K562 (cell line): ENCODE measurements around the gene CHMP4B. TPM values are rescaled to one million over a fixed set of nuclear protein-coding genes. Genes with fewer than 3 reads are reported as not detected.

Experiments
- EZH2 ChIP-seq: IDR thresholded peaks from 2 replicates; pipeline ENCODE4 v1.6.1; 2012; ENCODE audit warnings: low read depth, mild to moderate bottlenecking, inconsistent platforms, low read length, borderline replicate concordance
- KHSRP ChIP-seq: fragments of 450-650 bp; IDR thresholded peaks from 2 replicates; pipeline ENCODE4 v1.6.1; 2017
- OTX1 ChIP-seq: fragments of 450-650 bp; formaldehyde crosslinking; IDR thresholded peaks from 2 replicates; pipeline ENCODE4 v1.4.0; 2022; ENCODE audit warnings: mild to moderate bottlenecking
- polyA plus RNA-seq, 8 experiments: library from polyadenylated mRNA; depleted of rRNA in 4 of 8; stranded (reverse) in 5 of 8; unstranded in 3 of 8; fragments of >200 nt; fragmentation: Nextera tagmentation in 2 of 8; fragmentation: Illumina TruSeq in 1 of 8; extraction: Ambion mirVana in 2 of 8; extraction: Trizol in 1 of 8; gene quantifications; 2 replicates each; pipeline versions ENCODE4 v1.2.1 to v1.2.3, GENCODE V29; 2011 to 2014; ENCODE audit warnings: inconsistent platforms in 1 of 8, missing spikeins in 1 of 8
- total RNA-seq, 7 experiments: library from RNA; depleted of rRNA in 6 of 7; stranded (reverse); fragments of >200 nt in 6 of 7; fragmentation: Illumina TruSeq in 2 of 7; extraction: Trizol in 2 of 7; gene quantifications; 2 replicates each; pipeline versions ENCODE4 v1.2.1 to v1.2.3, GENCODE V29; 2011 to 2021; ENCODE audit warnings: low replicate concordance in 1 of 7
- TF ChIP-seq, protein P1 (sequence below): fragments of 450-650 bp; IDR thresholded peaks from 2 replicates; pipeline ENCODE4 v1.7.1; 2018; ENCODE audit warnings: mild to moderate bottlenecking, low read depth; ENCODE audit not compliant: partially characterized antibody
- TF ChIP-seq, protein P2 (sequence below): fragments of 250-450 bp; sonication (Bioruptor Pico); IDR thresholded peaks from 2 replicates; pipeline ENCODE4 v1.5.0; 2021; ENCODE audit warnings: mild to moderate bottlenecking, borderline replicate concordance
- TF ChIP-seq, protein P3 (sequence below): fragments of 450-650 bp; IDR thresholded peaks from 2 replicates; pipeline ENCODE4 v1.6.1; 2016; ENCODE audit warnings: mild to moderate bottlenecking, moderate library complexity
- TF ChIP-seq, protein P4 (sequence below): sonication (generic); formaldehyde crosslinking; IDR thresholded peaks from 2 replicates; pipeline ENCODE4 v1.8.1; 2023; ENCODE audit warnings: mild to moderate bottlenecking, missing genetic modification reagents, moderate library complexity

CHMP4B gene
- total and polyA plus RNA-seq, 9 of the 15 experiments (the other 6 are each of a cell fraction or from before 2014, with no cell fraction given) = 1.8 to 64.7 (median 31.8) TPM

DNA sequence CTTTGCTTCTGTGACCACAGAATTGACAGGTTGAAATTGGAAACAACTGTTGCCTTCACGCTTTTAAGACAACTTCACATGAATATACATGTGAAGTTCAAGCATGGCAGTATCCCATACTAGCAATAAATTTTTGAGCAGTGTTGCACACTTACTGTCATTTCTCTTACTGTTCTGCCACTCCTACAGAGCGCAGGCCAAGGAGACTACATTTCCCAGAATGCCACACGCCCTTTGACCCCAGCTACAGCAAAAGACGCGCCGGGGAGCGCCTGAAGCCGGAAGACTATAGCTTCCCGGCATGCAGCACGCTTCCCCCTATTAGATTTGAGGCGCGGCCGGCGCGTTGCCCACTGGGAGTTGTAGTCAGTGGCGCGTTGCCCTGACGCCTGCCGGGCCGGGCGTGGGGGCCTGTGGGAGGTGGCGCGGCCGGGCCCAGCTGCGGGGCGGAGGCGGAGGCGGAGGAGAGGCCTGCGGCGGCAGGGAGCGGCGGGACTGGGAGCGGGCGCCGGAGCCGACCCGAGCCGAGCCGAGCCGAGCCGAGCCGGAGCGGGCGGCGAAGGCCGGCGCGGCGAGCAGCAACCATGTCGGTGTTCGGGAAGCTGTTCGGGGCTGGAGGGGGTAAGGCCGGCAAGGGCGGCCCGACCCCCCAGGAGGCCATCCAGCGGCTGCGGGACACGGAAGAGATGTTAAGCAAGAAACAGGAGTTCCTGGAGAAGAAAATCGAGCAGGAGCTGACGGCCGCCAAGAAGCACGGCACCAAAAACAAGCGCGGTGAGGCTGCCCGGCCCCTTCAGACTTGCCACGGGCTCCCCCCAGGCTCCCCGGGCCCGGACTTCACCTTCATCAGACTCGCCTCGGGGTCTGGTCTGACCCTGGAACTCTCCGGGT is at the start of gene CHMP4B (continued):
- TF ChIP-seq, protein P1, sequence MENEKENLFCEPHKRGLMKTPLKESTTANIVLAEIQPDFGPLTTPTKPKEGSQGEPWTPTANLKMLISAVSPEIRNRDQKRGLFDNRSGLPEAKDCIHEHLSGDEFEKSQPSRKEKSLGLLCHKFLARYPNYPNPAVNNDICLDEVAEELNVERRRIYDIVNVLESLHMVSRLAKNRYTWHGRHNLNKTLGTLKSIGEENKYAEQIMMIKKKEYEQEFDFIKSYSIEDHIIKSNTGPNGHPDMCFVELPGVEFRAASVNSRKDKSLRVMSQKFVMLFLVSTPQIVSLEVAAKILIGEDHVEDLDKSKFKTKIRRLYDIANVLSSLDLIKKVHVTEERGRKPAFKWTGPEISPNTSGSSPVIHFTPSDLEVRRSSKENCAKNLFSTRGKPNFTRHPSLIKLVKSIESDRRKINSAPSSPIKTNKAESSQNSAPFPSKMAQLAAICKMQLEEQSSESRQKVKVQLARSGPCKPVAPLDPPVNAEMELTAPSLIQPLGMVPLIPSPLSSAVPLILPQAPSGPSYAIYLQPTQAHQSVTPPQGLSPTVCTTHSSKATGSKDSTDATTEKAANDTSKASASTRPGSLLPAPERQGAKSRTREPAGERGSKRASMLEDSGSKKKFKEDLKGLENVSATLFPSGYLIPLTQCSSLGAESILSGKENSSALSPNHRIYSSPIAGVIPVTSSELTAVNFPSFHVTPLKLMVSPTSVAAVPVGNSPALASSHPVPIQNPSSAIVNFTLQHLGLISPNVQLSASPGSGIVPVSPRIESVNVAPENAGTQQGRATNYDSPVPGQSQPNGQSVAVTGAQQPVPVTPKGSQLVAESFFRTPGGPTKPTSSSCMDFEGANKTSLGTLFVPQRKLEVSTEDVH = peak; percentile 95
- TF ChIP-seq, protein P2, sequence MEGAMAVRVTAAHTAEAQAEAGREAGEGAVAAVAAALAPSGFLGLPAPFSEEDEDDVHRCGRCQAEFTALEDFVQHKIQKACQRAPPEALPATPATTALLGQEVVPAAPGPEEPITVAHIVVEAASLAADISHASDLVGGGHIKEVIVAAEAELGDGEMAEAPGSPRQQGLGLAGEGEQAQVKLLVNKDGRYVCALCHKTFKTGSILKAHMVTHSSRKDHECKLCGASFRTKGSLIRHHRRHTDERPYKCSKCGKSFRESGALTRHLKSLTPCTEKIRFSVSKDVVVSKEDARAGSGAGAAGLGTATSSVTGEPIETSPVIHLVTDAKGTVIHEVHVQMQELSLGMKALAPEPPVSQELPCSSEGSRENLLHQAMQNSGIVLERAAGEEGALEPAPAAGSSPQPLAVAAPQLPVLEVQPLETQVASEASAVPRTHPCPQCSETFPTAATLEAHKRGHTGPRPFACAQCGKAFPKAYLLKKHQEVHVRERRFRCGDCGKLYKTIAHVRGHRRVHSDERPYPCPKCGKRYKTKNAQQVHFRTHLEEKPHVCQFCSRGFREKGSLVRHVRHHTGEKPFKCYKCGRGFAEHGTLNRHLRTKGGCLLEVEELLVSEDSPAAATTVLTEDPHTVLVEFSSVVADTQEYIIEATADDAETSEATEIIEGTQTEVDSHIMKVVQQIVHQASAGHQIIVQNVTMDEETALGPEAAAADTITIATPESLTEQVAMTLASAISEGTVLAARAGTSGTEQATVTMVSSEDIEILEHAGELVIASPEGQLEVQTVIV (CRISPR knock-in tag) = no peak
- TF ChIP-seq EZH2 = no peak
- TF ChIP-seq, protein P3, sequence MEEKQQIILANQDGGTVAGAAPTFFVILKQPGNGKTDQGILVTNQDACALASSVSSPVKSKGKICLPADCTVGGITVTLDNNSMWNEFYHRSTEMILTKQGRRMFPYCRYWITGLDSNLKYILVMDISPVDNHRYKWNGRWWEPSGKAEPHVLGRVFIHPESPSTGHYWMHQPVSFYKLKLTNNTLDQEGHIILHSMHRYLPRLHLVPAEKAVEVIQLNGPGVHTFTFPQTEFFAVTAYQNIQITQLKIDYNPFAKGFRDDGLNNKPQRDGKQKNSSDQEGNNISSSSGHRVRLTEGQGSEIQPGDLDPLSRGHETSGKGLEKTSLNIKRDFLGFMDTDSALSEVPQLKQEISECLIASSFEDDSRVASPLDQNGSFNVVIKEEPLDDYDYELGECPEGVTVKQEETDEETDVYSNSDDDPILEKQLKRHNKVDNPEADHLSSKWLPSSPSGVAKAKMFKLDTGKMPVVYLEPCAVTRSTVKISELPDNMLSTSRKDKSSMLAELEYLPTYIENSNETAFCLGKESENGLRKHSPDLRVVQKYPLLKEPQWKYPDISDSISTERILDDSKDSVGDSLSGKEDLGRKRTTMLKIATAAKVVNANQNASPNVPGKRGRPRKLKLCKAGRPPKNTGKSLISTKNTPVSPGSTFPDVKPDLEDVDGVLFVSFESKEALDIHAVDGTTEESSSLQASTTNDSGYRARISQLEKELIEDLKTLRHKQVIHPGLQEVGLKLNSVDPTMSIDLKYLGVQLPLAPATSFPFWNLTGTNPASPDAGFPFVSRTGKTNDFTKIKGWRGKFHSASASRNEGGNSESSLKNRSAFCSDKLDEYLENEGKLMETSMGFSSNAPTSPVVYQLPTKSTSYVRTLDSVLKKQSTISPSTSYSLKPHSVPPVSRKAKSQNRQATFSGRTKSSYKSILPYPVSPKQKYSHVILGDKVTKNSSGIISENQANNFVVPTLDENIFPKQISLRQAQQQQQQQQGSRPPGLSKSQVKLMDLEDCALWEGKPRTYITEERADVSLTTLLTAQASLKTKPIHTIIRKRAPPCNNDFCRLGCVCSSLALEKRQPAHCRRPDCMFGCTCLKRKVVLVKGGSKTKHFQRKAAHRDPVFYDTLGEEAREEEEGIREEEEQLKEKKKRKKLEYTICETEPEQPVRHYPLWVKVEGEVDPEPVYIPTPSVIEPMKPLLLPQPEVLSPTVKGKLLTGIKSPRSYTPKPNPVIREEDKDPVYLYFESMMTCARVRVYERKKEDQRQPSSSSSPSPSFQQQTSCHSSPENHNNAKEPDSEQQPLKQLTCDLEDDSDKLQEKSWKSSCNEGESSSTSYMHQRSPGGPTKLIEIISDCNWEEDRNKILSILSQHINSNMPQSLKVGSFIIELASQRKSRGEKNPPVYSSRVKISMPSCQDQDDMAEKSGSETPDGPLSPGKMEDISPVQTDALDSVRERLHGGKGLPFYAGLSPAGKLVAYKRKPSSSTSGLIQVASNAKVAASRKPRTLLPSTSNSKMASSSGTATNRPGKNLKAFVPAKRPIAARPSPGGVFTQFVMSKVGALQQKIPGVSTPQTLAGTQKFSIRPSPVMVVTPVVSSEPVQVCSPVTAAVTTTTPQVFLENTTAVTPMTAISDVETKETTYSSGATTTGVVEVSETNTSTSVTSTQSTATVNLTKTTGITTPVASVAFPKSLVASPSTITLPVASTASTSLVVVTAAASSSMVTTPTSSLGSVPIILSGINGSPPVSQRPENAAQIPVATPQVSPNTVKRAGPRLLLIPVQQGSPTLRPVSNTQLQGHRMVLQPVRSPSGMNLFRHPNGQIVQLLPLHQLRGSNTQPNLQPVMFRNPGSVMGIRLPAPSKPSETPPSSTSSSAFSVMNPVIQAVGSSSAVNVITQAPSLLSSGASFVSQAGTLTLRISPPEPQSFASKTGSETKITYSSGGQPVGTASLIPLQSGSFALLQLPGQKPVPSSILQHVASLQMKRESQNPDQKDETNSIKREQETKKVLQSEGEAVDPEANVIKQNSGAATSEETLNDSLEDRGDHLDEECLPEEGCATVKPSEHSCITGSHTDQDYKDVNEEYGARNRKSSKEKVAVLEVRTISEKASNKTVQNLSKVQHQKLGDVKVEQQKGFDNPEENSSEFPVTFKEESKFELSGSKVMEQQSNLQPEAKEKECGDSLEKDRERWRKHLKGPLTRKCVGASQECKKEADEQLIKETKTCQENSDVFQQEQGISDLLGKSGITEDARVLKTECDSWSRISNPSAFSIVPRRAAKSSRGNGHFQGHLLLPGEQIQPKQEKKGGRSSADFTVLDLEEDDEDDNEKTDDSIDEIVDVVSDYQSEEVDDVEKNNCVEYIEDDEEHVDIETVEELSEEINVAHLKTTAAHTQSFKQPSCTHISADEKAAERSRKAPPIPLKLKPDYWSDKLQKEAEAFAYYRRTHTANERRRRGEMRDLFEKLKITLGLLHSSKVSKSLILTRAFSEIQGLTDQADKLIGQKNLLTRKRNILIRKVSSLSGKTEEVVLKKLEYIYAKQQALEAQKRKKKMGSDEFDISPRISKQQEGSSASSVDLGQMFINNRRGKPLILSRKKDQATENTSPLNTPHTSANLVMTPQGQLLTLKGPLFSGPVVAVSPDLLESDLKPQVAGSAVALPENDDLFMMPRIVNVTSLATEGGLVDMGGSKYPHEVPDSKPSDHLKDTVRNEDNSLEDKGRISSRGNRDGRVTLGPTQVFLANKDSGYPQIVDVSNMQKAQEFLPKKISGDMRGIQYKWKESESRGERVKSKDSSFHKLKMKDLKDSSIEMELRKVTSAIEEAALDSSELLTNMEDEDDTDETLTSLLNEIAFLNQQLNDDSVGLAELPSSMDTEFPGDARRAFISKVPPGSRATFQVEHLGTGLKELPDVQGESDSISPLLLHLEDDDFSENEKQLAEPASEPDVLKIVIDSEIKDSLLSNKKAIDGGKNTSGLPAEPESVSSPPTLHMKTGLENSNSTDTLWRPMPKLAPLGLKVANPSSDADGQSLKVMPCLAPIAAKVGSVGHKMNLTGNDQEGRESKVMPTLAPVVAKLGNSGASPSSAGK = no peak; the same call in 1 of the 2 replicates
- TF ChIP-seq KHSRP = peak; percentile 85
- no peak for TF ChIP-seq OTX1 (CRISPR knock-in tag)
- TF ChIP-seq, protein P4, sequence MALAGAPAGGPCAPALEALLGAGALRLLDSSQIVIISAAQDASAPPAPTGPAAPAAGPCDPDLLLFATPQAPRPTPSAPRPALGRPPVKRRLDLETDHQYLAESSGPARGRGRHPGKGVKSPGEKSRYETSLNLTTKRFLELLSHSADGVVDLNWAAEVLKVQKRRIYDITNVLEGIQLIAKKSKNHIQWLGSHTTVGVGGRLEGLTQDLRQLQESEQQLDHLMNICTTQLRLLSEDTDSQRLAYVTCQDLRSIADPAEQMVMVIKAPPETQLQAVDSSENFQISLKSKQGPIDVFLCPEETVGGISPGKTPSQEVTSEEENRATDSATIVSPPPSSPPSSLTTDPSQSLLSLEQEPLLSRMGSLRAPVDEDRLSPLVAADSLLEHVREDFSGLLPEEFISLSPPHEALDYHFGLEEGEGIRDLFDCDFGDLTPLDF = peak; percentile 44; the same call in 1 of the 2 replicates
